Activated CD8-positive, alpha-beta memory T cell treated with anti-CD3 and anti-CD28 coated beads, Interleukin-2, amount 50 U/mL, for 48 hours (primary cell): ENCODE data around the gene AGPAT2.
"Not testable (repeated sequence)": the region's sequence is repeated elsewhere in the genome, so short reads cannot be mapped to it uniquely, and the experiment has no call there.

Experiments used
- DNase-seq: peaks from one replicate; pipeline ENCODE4 v3.0.0-alpha.2; 2020

AGPAT2 gene

DNA sequence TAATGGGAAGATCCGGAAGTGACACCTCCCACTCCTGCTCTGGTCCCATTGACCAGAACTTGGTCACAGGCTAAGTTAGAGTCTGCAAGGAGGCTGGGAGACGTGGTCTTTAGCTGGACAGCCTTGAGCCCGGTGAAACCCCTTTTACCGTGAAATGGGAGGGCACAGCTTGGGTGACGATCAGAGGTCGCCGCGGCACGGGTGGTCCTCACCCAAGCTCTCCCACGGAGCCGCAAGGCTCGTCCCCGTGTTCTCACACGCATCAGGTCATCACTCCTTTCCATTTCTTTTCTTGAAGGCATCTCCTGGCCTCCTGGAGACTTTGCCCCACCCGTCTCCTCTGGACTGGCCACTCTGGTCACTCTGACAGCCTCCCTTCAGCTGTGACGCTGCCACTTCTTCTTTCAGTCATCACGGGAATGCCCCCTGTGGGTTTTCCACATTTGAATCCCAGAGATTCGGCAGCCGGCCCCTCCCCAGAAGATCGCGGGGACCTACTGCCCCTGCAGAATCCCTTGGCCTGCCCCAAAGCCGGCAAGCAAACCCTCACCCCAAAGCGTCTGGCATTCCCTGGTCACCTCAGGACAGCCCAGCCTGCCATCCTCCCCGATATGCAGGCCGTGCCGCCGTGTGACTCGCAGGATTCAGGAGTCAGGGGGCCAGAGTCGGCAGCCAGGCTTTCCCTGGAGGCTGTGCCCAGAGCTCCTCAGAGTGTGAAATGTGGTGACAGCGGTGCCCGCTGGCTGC, 43.5 kb downstream of the AGPAT2 start:
- no peak for DNase-seq

DNA sequence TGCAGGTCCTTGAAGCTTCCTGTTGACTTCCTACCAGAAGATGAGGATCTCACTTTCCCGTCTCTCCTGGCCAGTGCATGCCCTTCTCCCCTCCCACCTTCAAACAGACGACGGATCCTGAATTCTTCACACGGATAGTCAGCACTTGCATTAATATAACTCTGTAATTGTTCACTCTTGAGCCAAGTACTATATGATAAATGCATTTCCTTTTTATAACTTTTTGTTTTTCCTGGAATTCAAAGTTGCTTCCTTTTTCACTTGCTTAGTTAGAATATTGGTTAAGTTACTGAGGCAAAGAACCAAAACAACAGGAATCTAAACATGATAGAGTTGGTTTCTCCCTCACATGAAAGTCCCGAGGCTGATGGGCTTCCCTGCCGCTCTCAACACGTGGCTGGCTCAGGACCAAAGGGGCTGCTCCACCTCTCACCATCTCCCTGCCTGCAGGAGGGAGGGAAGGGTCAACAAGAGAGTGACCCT, 44.8 kb downstream of the AGPAT2 start:
- DNase-seq, result no peak

DNA sequence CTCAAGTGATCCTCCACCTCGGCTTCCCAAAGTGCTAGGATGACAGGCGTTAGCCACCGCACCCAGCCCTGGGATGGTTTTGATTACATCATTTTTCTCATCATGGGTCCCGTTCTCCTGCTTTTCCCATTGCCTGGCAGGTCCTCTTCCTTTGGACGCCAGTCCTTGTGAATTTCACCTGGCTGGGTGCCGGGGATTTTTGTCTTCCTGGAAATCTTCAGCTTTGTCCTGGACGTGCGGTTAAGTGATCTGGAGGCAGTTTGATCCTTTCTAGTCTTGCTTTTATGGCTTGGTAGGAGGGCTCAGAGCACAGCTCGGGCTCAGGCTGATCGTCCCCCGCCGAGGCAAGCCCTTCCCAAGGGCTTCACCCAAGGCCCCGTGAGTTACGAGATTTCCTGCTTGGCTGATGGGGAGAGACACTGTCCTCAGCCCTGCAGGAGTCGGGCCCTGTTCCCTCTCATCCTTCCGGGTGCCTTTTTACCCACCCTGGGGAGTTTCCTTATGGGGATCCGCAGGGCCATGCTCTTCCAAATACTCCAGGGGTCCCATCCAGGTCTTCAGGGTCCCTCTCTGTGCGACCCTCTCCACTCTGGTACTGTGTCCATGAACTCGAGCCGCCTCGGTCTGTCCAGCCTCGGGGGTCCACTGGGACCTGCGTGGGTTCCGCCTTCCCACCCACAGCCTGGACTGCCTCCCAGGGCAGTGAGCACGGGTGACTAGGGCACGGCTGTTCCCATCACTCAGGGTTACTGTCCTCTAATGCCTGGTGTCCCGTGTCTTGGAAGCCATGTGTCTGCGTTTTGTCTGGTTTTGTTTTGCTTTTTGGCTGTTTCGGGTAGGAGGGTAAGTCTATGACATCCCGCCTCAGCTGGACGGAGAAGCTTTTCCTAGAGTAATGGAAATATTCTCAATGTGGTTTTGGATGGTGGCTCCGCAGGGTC, 46.8 kb downstream of the AGPAT2 start:
- DNase-seq, result no peak

DNA sequence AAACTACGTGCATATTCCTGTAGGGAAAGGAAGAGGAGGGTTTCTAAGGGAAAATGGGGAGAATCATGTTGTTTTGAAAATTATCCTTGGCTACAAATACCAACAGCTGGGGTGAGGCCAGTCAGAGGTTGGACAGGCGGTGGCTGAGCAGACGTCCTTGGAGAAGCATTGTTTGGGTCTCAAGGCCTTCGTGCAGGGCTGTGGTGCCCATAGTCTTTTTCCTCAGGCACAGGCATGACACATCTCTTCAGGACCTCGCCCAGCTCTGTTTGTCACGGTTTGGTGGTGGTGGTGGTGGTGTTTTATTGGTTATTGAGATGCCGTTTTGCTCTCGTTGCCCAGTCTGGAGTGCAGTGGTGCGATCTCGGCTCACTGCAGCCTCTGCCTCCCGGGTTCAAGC, 52.4 kb downstream of the AGPAT2 start:
- DNase-seq, result no peak

DNA sequence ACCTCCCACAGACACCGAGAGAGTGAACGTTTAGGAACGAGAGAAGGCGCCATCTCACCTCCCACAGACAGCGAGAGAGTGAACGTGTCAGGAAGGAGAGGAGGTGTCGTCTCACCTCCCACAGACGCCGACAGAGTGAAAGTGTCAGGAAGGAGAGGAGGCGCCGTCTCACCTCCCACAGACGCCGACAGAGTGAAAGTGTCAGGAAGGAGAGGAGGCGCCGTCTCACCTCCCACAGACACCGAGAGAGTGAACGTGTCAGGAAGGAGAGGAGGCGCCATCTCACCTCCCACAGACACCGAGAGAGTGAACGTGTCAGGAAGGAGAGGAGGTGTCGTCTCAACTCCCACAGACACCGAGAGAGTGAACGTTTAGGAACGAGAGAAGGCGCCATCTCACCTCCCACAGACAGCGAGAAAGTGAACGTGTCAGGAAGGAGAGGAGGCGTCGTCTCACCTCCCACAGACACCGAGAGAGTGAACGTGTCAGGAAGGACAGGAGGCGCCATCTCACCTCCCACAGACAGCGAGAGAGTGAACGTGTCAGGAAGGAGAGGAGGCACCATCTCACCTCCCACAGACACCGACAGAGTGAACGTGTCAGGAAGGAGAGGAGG, 54.7 kb downstream of the AGPAT2 start:
- not testable (repeated sequence) for DNase-seq

DNA sequence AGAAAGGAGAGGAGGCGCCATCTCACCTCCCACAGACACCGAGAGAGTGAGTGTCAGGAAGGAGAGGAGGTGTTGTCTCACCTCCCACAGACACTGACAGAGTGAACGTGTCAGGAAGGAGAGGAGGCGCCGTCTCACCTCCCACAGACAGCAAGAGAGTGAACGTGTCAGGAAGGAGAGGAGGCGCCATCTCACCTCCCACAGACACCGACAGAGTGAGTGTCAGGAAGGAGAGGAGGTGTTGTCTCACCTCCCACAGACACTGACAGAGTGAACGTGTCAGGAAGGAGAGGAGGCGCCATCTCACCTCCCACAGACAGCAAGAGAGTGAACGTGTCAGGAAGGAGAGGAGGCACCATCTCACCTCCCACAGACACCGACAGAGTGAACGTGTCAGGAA, 55.2 kb downstream of the AGPAT2 start:
- DNase-seq, result not testable (repeated sequence)

DNA sequence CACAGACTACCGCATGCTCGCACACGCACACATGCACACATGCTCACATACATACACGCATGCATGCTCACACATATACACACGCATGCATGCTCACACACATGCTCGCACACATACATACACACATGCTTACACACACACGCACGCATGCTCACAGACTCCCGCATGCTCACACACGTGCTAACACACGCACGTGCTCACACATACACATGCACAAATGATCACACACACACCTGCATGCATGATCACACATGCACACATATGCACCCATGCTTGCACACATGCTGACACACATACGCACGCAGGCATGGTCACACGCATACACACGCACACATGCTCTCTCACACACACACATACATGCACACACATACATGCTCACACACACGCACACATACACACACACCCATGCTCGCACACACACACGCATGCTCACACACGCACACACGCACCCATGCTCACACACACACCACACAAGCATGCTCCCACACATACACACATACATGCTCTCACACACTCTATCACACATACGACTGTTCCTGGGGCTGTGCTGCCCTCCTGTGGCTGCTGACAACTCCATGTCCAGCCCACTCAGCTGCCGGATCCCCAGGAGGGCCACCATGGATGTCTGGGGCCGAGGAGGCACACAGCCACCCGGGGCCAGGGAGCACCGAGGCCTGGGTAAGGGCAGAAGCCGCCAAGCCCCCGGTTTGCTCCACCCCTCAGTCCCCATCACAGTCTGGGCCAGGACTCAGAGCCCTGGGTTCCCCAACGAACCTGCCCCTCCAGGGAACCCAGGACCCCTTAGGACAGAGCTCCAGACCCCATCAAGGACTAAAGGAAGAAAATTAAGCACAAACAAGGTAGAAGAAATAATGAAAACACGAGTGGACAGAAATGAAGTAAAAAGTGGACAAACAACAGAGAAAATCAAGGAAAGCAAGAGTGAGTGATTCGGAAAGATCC, 55.9 kb downstream of the AGPAT2 start:
- peak; percentile 83 for DNase-seq

DNA sequence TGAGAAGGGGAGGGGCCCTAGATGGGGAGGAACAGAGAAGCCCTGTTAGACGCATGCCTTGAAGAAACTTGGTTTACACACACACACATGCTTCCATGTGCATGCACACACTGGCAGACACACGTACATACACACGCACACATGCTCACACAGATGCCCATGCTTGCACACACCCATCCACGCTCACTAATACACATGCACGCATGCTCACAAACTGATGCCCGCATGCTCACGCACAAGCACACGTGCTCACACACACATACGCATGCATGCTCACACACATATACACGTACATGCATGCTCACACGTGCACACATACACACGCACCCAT, 56.6 kb downstream of the AGPAT2 start:
- DNase-seq, result no peak

DNA sequence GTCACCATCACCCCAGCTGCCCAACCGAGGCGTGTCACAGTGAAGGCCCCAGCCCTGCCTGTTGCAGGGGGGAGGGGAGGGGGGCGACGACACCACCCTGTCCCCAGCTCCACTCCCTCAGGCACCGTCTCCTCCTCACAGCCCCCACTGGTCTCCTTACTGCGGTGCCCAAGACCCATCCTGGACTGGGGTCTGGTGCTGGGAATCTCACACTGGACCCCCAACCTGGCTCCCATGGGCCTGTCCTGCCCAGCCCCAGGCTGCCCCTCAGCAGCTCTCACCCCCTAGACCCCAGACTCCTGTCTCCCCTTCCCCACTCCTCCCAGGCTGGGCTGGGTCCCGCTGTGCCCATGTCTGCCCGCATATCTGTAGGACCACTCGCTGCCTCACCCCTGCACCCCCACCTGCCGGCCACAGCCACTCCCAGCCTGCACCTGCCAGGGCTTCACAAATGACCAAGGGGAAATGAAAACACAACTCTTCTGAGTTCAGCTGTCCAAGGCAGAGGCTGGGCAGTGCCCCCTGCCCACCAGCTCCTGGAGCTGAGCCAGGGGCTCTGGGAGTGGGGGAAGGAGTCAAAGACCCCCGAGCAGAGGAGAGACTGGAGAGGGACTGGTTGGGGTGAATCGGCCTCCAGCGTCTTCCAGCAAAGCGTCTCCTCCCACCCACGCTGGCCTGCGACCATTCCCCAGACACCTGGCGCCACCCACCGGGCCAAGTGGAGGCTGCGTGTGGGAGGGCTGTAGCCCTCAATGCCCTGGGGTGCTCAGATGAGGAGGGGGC, 57.2 kb downstream of the AGPAT2 start:
- DNase-seq, result peak; percentile 80

DNA sequence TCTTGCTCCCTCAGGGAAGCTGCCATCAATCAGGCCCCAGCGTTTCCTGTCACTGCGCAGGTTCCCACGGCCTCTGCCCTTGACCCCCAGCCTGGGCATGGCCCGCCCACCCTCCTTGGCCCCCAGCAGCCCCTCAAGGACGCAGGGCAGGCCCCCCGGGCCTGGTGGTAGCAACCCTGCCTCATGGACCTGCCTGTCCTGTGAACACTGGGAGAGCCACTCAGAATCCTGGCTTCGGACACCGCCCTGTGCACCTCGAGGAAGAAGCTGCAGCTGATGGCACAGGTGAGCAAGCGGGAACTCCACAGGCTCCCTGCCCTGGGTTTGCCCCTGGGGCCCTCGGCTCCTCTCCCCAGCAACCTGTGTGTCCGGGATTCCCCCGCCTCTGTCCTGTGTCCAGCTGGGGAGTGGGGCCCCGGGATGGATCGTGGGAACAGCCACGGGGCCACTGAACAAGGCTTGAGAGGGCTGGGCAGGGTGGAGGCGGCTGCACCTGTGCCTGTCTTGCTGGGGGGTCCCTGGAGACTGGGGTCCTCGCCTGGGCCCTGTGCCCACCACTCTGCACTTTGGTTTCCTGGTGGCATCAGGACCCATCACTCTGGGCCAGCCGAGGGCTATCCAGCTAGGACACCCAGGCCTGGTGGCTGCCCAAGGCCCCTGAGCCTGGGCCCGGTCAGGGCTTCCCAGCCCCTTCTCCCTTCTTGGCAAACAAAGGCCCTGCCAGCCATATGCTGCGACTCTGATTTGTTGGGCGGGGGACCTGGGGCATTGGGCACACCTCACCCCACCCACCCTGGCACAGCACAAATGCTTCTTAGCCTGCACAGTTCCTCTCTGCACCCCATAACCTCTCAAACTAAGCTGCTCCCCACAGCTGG, 58.0 kb downstream of the AGPAT2 start:
- DNase-seq, result no peak

DNA sequence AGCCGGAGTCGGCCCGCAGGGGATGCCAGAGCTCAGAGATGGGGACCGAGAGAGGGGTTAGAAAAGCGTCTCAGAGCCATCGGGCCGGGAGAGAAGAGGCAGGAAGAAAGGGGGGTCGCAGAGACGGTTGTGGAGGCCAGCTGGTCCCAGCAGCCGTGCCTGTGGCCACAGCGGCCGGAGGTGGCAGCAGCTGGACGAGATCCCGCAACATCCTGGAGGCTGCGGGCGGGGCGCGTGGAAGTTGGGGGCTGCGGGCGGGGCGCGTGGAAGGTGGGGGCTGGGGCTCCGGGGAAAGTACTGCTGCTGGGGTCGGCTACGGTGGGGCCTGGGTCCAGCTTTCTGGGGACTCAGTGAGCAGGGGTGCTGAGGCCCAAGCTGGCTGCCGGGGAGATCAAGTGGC, 59.0 kb downstream of the AGPAT2 start:
- no peak for DNase-seq

DNA sequence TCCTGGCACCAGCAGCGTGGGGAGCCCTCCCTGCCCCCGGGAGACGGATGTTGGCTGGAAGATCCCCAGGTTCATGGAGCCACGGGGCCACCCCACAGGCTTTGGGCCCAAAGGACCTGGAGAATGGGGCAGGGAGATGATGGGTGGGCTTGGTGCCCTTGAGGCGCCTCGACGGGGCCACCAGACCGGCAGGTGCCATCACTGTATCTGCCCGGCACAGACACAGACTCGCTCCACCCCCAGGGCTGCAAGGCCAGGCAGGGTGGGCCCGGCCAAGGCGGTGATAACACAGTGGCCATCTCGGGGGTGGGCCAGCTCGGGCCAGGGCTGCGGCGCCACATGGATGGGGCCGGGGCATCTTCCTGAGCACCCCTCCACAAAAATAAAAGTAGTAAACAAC, 59.6 kb downstream of the AGPAT2 start:
- DNase-seq, result no peak

DNA sequence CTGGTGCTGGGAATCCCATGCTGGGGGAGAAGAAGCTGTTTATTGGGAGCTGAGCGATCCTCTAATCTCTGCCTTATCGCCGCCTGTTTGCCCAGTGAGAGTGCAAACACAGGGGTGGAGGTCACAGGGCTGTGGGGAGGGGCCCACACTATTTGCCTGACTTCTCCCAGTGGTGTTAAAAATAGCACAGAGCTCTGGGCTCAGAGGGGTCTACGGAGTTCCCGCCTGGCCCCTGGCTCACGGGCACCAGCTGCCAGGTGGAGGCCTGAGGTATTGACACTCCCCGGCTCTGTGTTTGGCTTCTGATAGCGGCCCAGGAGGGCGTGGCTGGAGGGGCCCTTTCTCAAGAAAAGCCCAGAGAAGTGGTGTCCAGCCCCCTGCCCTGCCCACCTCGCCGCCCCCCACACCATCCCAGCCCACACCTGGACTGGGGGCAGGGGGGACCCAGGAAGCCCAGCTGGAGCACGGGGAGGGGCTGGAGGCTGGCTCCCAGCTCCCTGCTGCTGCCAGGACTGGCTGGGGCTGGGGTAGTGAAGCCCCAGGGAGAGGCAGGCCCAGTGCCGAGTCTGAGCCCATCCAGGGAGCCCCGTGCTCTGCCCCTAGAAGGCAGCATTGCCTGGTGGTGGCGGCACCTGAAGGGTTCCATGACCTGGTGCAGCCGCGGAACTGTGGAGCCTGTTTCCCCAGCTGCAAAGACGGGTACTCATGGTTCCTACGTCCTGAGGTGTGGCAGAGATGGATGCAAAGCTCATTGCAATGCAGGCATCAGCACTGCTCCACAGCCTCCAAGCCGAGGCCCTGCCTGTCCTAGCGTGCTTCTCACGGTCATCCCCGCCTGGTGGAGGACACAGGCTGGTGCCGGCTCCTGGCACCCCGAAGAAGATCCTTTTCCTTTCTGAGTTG, 60.3 kb downstream of the AGPAT2 start:
- no peak for DNase-seq

DNA sequence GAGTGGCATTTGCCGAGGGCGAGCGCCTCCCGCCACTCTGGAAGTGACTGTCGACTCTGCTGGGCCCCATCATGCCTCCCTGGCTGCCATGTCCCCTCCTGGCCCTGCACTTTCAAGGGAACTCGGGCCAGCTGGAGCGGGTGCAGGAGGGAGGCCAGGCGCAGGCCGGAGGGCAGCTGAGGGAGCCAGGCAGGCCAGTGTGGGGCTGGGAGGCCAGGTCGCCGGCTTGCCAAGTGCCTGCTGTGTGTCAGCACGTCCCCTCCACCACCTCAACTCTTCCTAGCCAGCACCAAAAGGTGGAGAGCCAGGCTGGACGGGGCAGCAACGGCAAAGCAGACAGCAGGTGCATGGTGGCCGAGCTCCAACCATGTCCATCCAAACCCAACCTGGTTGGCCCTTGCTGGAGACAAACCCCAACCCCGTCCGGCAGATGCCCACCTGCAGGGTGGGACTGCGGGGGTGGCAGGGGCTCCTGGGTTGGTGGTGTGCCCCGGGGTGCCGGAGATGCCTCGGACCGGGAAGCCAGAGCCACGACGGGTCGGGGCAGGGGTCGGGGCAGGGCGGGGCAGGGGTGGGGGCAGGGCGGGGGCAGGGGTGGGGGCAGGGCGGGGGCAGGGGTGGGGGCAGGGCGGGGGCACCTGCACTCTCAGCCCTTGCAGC, 61.1 kb downstream of the AGPAT2 start:
- DNase-seq, result no peak

DNA sequence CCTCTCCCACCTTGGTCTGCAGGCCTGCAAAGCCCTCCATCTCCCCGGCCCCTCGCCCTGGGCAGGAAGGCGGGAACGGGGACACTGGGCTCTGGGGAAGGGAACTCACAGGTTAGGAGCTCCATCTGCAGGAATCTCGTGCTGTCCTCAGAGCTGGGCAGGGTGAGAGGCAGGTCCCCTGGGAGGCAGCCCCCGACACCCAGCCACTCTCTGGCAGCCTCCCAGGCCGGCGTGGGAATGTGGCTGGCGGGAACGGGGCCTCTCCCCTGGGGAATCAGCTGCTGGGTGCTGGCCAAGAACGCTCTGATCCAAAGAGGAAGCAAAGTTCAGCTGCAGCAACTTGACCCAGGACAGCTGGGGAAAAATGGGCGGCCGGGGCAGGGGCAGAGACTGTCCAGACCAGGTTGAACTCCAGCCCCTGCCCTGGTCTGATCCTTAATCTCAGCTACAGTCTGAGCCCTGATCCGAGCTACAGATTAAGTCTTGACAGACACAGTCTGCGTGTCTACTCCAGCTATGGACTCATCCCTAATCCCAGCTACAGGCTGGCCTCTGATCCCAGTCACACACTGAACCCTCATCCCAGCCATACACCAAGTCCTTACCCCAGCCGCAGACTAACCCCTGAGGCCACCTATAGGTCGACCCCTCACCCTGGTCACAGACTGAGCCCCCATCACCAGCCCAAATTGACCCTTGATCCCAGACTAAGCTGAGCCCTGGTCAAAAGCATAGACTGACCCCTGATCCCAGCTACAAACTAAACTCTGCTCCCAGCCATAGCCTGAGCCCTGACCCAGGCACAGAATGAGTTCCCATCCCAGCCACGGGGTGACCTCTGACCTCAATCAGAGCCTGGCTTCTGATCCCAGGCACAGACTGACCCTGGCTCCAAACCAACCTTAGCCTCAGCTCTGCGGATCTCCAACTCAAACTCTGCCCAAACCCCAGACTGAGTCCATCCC, 61.9 kb downstream of the AGPAT2 start:
- no peak for DNase-seq

DNA sequence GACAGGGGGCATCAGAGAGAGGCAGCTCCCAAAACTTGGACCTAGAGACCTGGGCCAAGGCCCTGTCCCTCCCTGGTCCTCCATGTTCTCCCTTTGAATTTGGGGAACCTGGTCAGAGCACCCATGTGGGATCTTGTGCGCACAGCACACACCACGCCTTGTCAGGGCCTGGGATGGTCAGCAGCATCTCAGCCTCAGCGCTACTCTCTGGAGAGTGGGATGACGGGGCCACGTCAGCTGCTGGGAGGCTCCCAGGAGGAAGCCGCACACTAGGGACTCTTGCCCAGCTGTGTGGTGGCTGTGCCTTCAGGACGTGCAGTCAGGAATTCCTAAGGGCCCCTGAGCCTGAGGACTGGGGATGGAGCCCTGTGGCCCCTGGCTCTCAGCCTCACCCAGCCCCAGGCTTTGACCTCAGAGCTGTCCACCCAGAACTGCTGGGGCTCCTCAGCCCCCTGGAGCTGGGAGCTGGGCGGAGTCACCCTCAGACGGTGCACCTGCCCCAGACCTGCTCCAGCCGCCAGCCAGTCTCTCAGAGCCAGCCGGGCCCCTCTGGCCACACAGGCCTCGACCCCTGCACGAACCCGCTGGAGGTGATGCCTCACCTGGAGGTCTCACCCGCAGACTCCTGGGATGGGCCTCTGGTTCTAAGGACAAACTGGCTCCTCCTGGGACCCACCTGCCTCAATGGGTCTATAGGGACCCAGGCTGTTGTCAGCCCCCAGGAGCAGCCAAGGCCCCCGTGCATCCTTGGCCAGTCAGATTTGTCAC, 62.9 kb downstream of the AGPAT2 start:
- DNase-seq, result no peak

DNA sequence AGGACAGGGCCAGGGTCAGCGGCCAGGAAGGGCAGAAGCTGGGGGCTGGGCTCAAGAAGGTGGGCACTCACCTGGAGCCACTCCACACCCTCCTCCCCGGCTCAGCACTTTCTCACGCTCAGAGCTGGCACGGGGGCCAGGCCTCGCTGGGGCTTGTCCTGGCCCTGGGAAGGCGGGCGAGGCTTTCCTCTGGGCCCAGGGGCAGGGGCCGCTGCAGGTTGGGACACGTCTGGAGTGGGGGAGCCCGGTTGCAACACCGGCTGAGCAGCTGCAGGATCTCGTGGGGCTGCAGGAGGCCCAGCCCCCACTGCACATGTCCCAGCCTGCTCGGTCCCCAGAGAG, 63.4 kb downstream of the AGPAT2 start:
- no peak for DNase-seq
